ENCODE results near the gene LIN37.

DNA sequence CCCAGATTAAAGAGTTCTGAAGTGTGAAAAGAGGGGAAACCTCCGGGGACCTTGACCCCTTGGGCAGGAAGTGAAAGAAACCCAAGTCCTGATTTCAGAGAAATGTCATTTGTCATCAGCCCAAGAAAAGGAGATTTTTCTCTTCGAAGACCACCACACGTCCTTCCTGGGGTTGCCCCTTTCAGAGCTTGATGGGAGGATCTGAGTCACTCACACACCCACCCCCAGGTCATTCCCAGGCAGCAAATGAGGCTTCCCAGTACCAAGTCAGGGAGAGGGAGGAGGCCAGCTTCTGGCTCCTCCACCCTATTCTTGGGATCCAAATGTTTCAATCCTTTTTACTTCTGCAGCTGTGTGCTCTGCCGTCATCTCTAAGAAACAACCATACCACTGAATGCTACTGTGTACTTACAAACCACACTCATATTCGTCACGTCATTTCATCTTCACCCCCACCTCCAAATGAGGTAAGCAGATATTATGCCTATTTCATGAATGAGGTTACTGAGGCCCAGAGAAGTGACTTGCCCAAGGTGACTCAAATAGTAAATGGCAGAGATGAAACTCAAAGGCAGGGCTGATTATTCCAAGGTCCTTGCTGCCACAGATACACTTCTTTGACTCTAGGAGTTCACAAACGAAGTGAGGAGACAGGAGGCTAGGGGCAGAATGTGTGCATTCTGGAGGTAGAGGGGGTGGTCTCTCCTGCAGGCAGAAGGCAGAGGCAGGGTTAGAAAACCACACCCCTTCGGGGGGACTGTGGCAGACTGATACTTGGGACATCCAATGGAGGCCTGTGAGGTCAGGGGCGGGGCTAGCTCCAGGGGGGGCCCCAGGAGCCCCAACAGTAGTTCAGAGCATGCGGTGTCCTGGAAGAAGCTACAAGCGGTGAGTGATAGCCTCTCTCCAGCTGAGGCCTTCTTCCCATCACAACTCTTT, 35.5 kb upstream of the LIN37 start:
- no peak for TF ChIP-seq POLR2A (IDR thresholded peaks at IDR 0.05)
- TF ChIP-seq, protein P1, sequence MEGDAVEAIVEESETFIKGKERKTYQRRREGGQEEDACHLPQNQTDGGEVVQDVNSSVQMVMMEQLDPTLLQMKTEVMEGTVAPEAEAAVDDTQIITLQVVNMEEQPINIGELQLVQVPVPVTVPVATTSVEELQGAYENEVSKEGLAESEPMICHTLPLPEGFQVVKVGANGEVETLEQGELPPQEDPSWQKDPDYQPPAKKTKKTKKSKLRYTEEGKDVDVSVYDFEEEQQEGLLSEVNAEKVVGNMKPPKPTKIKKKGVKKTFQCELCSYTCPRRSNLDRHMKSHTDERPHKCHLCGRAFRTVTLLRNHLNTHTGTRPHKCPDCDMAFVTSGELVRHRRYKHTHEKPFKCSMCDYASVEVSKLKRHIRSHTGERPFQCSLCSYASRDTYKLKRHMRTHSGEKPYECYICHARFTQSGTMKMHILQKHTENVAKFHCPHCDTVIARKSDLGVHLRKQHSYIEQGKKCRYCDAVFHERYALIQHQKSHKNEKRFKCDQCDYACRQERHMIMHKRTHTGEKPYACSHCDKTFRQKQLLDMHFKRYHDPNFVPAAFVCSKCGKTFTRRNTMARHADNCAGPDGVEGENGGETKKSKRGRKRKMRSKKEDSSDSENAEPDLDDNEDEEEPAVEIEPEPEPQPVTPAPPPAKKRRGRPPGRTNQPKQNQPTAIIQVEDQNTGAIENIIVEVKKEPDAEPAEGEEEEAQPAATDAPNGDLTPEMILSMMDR (IDR thresholded peaks at IDR 0.05), result no peak
